GM19023 (cell line): Measurements from ENCODE around the gene MAPT.

Experiments used
- ATAC-seq: cut with Tn5 transposase; IDR thresholded peaks from one replicate; pipeline ENCODE4 v1.9.1; 2021; ENCODE audit warnings: mild to moderate bottlenecking, moderate library complexity; ENCODE audit not compliant: unreplicated experiment

Gene MAPT

GRCh38 chr17:45969726-45970125, 75.4 kb downstream of the MAPT start:
- ATAC-seq = no peak

GRCh38 chr17:45970659-45971058, 76.3 kb downstream of the MAPT start:
- no peak for ATAC-seq

GRCh38 chr17:45971698-45972141, 77.4 kb downstream of the MAPT start:
- ATAC-seq = no peak

DNA sequence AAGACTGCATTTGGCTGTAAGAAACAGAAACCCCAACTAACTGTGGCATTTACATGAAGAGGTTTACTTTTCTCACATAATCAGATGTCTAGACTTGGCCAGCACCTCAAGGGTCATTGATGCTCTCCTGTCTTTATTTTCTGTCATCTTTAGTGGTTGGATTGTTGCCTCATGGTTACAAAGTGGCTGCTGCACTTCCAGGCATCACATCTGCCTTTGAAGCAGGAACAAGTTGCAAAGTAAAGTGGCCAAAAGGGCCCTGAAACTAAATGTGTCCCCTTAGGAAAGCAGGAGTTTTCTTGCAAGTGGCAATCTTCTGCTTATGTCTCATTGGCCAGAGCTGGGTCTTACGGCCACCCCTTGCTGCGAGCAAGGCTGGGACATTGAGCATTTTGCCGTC, 78.2 kb downstream of the MAPT start:
- no peak for ATAC-seq

GRCh38 chr17:45973099-45973780, 78.9 kb downstream of the MAPT start:
- no peak for ATAC-seq

DNA sequence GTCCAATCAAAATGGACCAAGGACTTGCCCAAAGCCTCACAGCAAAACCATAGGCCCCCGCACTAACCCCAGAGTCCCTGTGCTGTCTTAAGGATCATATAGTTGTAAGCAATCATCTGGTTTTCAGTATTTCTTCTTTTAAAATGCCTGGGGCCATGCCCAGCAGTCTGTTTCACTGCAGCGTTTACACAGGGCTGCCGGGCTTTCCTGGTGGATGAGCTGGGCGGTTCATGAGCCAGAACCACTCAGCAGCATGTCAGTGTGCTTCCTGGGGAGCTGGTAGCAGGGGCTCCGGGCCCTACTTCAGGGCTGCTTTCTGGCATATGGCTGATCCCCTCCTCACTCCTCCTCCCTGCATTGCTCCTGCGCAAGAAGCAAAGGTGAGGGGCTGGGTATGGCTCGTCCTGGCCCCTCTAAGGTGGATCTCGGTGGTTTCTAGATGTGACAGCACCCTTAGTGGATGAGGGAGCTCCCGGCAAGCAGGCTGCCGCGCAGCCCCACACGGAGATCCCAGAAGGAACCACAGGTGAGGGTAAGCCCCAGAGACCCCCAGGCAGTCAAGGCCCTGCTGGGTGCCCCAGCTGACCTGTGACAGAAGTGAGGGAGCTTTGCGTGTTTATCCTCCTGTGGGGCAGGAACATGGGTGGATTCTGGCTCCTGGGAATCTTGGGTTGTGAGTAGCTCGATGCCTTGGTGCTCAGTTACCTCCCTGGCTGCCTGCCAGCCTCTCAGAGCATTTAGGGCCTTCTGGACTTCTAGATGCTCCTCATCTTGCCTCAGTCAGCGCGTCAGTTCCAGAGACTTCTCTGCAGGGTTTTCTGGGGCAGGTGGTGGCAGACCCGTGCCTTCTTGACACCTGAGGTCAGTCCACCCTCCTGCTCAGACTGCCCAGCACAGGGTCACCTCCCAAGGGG, 79.8 kb downstream of the MAPT start:
- ATAC-seq = no peak

GRCh38 chr17:45974916-45975630, 80.7 kb downstream of the MAPT start:
- ATAC-seq = no peak

GRCh38 chr17:45975640-45976295, 81.4 kb downstream of the MAPT start:
- no peak for ATAC-seq

DNA sequence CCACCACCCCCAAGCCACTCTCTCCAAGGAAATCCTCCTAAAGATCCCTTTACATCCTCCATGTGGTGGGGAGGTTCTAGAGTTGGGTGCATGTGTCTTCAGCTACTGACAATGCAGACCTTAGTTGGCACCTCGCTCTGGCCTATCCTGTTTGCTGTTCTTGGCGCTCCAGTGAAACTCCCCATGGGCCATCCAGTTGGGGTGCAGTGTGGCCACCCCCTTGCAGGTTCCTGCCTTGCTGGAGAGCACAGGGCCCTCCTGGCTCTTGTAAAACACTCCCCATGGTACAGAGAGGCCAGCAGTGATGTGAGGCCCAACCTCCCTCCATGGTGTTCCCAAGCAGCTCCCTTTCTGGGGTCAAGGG, 82.0 kb downstream of the MAPT start:
- ATAC-seq = no peak

GRCh38 chr17:45976755-45977505, 82.6 kb downstream of the MAPT start:
- no peak for ATAC-seq

- ATAC-seq = no peak
Measured at GRCh38 chr17:45977506-45977824, 83.1 kb downstream of the MAPT start.

- no peak for ATAC-seq
Measured at GRCh38 chr17:45977976-45978626, 83.7 kb downstream of the MAPT start.

GRCh38 chr17:45979137-45979536, 84.8 kb downstream of the MAPT start:
- no peak for ATAC-seq

GRCh38 chr17:45980855-45981254, 86.5 kb downstream of the MAPT start:
- ATAC-seq = no peak

- ATAC-seq = no peak
Measured at GRCh38 chr17:45981306-45981705, 87.0 kb downstream of the MAPT start.

DNA sequence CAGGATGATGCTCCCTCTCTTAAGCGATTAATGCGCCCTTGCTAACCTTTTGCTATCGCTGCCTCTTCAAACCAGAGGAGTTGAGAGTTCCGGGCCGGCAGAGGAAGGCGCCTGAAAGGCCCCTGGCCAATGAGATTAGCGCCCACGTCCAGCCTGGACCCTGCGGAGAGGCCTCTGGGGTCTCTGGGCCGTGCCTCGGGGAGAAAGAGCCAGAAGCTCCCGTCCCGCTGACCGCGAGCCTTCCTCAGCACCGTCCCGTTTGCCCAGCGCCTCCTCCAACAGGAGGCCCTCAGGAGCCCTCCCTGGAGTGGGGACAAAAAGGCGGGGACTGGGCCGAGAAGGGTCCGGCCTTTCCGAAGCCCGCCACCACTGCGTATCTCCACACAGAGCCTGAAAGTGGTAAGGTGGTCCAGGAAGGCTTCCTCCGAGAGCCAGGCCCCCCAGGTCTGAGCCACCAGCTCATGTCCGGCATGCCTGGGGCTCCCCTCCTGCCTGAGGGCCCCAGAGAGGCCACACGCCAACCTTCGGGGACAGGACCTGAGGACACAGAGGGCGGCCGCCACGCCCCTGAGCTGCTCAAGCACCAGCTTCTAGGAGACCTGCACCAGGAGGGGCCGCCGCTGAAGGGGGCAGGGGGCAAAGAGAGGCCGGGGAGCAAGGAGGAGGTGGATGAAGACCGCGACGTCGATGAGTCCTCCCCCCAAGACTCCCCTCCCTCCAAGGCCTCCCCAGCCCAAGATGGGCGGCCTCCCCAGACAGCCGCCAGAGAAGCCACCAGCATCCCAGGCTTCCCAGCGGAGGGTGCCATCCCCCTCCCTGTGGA, 88.6 kb downstream of the MAPT start:
- ATAC-seq = no peak

DNA sequence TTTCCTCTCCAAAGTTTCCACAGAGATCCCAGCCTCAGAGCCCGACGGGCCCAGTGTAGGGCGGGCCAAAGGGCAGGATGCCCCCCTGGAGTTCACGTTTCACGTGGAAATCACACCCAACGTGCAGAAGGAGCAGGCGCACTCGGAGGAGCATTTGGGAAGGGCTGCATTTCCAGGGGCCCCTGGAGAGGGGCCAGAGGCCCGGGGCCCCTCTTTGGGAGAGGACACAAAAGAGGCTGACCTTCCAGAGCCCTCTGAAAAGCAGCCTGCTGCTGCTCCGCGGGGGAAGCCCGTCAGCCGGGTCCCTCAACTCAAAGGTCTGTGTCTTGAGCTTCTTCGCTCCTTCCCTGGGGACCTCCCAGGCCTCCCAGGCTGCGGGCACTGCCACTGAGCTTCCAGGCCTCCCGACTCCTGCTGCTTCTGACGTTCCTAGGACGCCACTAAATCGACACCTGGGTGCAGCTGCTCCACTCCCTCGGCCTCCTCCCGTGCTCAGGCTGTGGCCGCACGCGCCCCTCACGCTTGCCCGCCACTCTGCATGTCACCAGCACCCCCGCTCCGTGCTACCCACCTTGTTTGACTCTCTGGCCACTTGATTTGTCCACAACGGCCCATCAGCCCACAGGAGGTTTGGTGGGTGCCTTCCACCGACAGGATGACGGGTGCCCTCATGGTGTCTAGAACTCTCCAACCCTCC, 89.4 kb downstream of the MAPT start:
- no peak for ATAC-seq

DNA sequence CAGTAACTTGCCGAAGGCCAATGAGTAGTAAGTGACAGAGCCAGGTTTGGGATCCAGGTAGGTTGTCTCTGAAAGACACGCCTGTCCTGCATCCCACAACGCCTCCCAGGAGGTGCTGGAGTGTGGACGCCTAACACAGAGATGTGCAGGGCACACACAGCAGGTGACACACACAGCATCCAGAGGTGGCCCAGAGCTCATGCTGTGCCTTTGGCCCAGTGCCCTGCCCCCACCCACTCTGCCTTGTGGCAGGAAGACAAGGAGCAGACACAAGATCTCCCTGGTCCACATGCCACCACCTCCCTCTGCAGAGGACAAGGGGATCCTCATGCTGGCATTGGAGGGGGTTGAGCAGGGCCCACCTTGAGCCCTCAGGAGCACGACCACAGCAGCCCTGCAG, 90.0 kb downstream of the MAPT start:
- no peak for ATAC-seq

DNA sequence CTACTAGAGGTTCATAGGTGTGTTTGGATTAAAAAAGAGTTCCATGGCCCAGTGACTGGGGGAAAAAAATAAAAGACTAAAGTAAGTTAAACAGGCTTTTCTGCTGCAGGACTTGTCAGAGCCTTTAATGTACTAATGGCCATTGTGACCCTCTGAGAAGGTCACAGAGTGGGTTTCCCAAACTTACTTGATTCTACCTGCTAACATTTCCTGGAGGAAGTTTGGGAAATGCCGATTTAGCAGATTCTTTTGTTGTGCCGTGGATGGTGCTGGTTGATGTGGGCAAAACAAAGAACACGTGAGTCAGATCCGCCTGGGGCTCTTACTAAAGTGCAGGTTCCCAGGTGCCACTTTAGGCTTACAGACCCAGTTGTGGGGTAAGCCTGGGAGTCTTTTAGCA, 91.1 kb downstream of the MAPT start:
- no peak for ATAC-seq
